OCI-M2 (cell line): ENCODE results near the gene RPL13.
A peak's percentile ranks its signal among the peaks of the same experiment; 100 is the strongest.

ENCODE experiments used
- DNase-seq: peaks from one replicate; lab custom pipeline; 2025; ENCODE audit not compliant: unreplicated experiment; lab: John Stamatoyannopoulos, UW

RPL13 gene

GRCh38 chr16:89545044-89545830 lies 15.2 kb upstream of the RPL13 start:
- DNase-seq: no peak

- DNase-seq: no peak
Measured at GRCh38 chr16:89545831-89546574, 14.5 kb upstream of the RPL13 start.

- no peak for DNase-seq
Measured at GRCh38 chr16:89546781-89547180, 13.7 kb upstream of the RPL13 start.

- DNase-seq: no peak
Measured at GRCh38 chr16:89547291-89547690, 13.2 kb upstream of the RPL13 start.

- no peak for DNase-seq
Measured at GRCh38 chr16:89547860-89548259, 12.6 kb upstream of the RPL13 start.

- DNase-seq: no peak
Measured at GRCh38 chr16:89548344-89549006, 12.0 kb upstream of the RPL13 start.

- DNase-seq: no peak
Measured at GRCh38 chr16:89549007-89549700, 11.3 kb upstream of the RPL13 start.

GRCh38 chr16:89550421-89551007 lies 10.0 kb upstream of the RPL13 start:
- DNase-seq: no peak

GRCh38 chr16:89552329-89552728 lies 8.2 kb upstream of the RPL13 start:
- no peak for DNase-seq

- DNase-seq: no peak
Measured at GRCh38 chr16:89552913-89553312, 7.6 kb upstream of the RPL13 start.

GRCh38 chr16:89553733-89554132 lies 6.7 kb upstream of the RPL13 start:
- DNase-seq: no peak

- no peak for DNase-seq
Measured at GRCh38 chr16:89554343-89554742, 6.1 kb upstream of the RPL13 start.

GRCh38 chr16:89555265-89555664 lies 5.2 kb upstream of the RPL13 start:
- DNase-seq: no peak

- DNase-seq: no peak
Measured at GRCh38 chr16:89555780-89556179, 4.7 kb upstream of the RPL13 start.

- DNase-seq: peak; percentile 37
Measured at GRCh38 chr16:89556750-89557689, 3.5 kb upstream of the RPL13 start.

GRCh38 chr16:89557690-89558490 lies 2.6 kb upstream of the RPL13 start:
- no peak for DNase-seq

GRCh38 chr16:89561142-89561883 lies 831 bp downstream of the RPL13 start:
- no peak for DNase-seq

- no peak for DNase-seq
Measured at GRCh38 chr16:89561884-89562599, 1.6 kb downstream of the RPL13 start.
